K562 (cell line): ENCODE measurements around the gene MAB21L4.

Experiments
- HCFC1 ChIP-seq: IDR thresholded peaks from 2 replicates; pipeline ENCODE4 v1.6.1; 2012; ENCODE audit warnings: low read depth, low read length, improper control_type of control experiment
- IRF9 ChIP-seq: fragments of 450-650 bp; IDR thresholded peaks from 2 replicates; pipeline ENCODE4 v1.6.1; 2016; ENCODE audit warnings: missing biosample characterization, missing genetic modification characterization

DNA sequence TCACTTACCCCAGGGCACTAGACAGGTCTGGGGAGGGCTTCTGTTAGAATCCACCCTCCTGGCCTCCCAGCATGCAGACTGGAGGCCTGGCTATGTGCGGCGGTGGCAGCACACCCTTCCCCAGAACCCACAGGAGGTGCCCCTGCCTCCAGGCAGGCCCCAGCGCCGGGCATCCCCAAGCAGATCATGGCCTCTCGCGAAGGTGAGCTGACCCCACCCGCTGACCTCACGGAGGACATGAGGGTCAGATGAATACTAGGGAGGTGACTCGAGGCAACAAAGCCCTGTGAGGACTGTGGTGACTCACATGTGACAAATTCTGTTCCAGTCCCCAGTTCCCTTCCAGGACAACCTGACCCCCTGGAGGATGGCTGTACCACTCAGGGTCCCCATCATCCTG, 1.9 kb downstream of the MAB21L4 start:
- TF ChIP-seq IRF9 (tag) (no peak), HCFC1 (no peak)
